GM21619 (cell line): Measurements from ENCODE around the gene BPIFB1.

Source experiments
- ATAC-seq: cut with Tn5 transposase; IDR thresholded peaks from one replicate; pipeline ENCODE4 v1.9.1; 2021; ENCODE audit not compliant: unreplicated experiment

Gene BPIFB1

GRCh38 chr20:33322456-33322855 lies 39.4 kb downstream of the BPIFB1 start:
- no peak for ATAC-seq

DNA sequence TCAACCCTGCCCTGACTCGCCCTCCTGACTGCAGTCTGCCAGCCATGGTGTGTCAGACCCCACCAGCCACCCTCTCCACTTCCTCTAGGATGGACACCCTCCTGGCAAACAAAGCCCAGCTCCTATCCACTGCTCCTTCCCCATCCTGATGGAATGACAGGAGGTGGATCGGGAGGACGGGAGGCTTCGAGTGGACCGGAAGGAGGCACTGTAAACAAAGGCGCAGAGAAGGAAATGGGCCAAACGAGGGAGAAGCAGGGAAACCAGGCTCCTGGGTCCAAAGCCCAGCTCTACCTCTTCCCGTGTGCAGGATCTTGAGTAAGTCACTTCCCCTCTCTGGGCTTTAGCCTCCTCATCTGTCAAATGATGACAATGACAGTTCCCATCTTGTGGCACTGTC lies 40.2 kb downstream of the BPIFB1 start:
- ATAC-seq, result no peak

- no peak for ATAC-seq
Measured at GRCh38 chr20:33325350-33325749, 42.3 kb downstream of the BPIFB1 start.

- no peak for ATAC-seq
Measured at GRCh38 chr20:33328157-33329137, 45.4 kb downstream of the BPIFB1 start.

DNA sequence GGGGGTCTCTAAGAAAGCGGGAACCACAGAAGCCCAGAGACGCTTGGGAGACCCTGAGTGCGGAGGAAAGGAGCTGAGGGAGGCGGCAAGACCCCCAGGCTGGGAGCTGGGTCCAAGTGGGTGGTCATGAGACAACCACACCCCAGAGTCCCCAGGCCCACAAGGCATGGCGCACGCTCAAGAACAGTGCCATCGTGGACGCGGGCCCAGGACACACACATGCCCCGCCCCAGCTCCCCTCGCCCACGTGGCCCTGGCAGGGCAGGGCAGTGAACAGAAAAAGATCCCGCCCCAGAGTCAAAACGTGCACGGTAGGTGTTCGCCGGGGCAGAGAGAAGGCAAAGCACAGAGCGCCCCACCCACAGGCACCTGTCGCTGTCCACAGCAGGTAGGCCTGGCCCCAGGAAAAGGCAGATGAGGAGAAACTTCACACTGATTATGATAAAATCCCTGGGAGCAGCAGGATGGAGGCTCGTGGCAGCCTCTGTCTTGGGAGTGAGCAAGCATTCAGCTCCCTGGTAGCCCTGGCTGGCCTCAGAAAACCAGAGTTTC lies 50.0 kb downstream of the BPIFB1 start:
- no peak for ATAC-seq

DNA sequence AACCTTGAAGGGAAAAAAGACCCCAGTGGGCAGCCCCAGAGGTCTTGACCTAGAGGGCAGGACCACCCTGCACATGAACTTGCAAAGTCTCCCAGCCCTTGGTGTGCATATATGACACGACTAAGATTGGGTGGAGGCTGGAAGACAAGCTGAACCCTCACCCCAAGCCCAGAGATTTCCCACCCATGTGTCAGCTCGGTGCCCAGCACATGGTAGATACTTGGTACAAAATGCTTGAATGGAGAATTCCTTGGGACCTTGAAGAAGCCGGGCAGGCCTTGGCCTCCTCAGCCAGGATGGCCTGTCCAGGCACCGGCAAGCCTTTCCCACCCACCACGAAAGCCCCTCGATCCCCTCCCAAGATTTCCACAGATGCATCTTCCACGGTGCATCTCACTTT lies 50.6 kb downstream of the BPIFB1 start:
- no peak for ATAC-seq

GRCh38 chr20:33334111-33334510 lies 51.1 kb downstream of the BPIFB1 start:
- no peak for ATAC-seq

- no peak for ATAC-seq
Measured at GRCh38 chr20:33336375-33336774, 53.4 kb downstream of the BPIFB1 start.

DNA sequence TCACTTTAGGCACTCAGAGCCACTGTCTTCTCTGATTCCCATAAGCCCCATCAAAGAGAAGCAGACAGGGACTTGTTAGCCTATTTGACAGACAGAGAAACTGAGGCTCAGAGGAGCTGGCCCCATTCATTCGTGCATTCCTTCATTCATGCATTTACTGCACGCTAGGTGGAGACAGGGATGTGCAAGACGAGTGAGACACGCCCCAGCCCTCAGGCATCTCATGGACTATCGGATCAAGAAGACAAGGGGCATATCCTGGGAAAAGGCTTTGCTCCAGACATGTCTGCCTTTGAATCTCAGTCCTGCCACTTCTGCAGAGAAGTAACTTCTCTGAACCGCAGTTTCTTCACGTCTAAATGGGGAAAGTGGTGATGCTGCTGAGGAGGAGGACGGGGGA lies 54.1 kb downstream of the BPIFB1 start:
- ATAC-seq, result no peak

- no peak for ATAC-seq
Measured at GRCh38 chr20:33337531-33338165, 54.6 kb downstream of the BPIFB1 start.

DNA sequence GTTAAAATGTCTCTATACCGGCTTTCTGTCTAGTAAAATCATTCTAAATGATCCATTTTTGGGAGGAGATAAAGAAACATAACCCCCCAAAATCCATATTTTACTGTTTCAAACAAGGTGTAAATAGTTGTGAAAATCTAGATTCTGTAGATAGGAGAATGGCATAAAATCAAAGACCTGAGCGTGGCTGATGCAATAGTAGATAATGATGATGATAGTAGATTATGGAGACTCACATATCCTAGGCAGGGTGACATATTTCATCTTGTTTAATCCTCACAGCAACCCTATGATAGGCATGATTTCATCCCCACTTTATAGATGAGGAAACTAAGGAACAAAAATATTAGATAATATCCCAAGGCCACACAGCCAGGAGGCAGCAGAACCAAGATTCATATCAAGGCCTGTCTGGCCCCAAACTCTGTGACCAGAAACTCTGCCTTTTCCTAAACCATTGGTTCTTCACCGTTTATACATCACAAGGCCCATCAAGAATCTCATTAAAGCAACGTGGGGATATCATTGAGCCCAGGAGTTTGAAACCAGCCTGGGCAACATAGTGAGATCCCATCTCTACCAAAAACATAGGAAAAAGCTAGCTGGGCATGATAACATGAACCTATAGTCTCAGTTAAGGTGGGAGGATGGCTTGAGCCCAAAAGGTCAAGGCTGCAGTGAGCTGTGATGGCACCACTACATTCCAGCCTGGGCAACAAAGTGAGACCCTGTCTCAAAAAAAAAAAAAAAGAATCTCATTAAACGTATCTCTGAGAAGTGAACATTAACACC lies 55.6 kb downstream of the BPIFB1 start:
- no peak for ATAC-seq

DNA sequence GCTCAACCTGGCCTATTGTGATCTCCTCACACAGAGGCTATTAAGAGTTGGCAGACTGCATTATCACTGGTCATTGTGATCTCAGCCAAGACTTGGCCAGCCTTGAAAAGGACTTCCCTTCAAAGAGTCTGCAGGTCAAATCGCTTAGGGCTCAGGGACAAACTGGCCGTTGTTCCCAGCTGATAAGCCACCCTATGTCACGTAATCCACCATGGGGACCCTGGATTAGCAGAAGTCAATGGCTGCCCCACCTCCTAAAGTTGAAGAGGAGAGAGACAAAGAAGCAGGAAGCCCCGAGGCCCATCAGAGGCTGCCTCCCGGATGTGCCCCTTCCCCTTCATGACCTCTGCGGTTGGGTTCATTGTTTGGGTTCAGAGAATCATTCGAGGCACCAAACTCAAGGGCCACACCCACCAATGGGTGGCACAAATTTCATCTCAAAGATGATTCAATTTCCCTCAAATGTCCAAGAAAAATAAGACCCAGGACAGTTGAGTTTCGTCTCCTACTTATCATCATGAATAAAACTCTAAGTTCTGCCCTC lies 56.6 kb downstream of the BPIFB1 start:
- no peak for ATAC-seq

DNA sequence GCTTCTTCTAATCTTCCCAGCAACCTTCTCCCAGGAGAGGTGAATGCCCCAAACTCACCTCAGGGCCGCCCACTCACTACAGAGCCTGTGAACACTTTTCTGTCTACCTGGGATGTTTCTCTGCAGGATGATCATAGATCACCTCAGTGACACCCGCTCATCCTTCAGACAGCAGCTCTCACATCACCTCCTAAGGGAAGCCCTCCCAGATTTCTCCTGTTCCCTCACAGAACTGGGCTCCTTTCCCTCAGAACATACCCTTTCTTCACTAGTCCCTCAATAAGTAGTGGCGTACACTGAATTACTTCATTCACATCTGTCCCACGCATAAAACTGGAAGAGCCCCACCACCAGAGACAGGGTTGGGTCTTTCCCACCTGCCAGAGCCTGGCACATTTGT lies 60.5 kb downstream of the BPIFB1 start:
- no peak for ATAC-seq

DNA sequence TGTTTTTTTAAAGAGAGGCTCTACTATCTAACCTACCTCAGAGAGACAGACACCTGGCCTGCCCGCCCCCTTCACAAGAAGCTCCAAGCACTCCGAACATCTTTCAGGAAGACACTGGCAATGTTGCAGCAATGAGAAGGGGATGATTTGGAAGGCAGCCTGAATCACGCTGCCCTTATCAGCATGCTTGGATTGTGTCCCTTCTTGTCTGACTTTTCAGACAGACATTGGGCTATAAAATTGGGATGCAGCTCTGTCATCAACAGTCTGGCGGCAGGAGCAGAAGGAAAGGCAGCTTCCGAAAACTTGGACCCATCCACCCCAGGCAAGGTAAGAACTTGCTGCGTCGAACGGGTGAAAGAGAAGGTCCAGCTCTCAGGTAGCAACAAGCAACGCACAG lies 62.3 kb downstream of the BPIFB1 start:
- ATAC-seq, result no peak

DNA sequence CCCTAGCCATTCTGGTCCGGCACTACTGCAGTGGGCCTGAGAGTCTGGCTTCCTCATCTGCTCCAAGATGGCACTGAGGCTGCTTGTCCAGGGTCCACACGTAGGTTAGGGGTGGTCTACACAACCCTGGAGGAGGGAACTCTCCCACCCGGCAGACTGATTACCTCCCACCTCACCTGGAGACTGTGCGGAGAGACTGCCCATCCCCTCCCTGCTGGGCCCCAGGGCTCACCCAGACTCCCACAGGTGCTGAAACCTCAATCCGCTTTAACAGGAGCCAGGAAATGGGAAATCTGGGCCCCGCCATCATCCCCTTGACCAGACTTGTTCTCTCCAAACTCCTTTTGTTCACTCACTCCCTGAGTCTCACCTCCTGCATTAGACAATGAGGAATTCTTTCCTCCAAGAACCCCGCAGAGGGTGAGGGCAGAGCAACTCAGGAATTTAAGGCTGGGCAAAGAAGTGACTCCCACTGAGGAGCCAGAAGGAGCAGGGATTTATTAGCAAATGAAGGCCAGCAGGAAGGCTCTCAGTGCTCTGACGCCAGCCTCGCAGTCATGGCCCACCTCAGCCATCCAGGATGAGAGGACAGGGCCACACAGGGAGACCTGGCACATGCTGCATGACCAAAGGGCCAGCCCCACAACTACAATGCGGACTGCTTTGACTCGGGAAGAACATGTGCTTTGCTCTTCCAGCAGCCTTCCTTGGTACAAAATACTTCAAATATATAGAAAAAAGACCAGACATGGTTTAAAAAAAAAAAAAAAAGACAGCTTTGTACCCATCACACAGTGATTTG lies 65.3 kb downstream of the BPIFB1 start:
- no peak for ATAC-seq

- ATAC-seq, result no peak
Measured at GRCh38 chr20:33349493-33349892, 66.5 kb downstream of the BPIFB1 start.

DNA sequence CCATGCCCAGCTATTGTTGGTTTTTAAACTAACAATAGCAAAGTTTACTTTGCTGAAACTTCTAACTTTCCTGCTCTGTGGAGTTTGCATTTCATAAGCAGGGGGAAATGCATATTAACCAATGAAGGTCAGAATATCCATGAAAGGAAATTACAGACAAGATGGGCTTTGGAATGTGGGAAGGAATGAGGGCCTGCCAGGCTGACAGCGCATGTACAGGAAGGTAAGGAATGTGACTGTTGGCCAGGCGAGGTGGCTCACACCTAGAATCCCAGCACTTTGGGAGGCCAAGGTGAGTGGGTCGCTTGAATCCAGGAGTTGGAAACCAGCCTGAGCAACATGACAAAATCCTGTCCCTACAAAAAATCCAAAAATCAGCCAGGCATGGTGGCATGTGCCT lies 68.7 kb downstream of the BPIFB1 start:
- no peak for ATAC-seq

GRCh38 chr20:33352258-33353012 lies 69.4 kb downstream of the BPIFB1 start:
- ATAC-seq, result no peak

DNA sequence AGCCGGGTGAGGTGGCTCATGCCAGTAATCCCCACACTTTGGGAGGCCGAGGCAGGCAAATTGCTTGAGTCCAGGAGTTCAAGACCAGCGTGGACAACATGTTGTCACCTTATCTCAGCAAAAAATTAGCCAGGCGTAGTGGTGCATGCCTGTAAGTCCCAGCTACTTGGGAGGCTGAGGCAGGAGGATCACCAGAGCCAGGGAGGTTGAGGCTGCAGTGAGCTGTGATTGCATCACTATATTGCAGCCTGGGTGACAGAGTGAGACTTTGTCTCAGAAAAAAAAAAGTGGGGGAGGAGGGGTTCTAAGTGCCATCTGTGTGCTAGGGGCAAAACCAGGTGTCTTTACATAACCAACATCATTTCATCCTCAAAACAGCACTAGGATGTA lies 70.0 kb downstream of the BPIFB1 start:
- ATAC-seq, result no peak
